HG02678 (cell line): ENCODE results near the gene CAPSL.
"Not testable (repeated sequence)": the region's sequence is repeated elsewhere in the genome, so short reads cannot be mapped to it uniquely, and the experiment has no call there.

Source experiments
- ATAC-seq: cut with Tn5 transposase; IDR thresholded peaks from one replicate; pipeline ENCODE4 v1.9.1; 2021; ENCODE audit warnings: mild to moderate bottlenecking, moderate library complexity; ENCODE audit not compliant: unreplicated experiment

CAPSL gene

GRCh38 chr5:35877655-35878054 lies 60.8 kb downstream of the CAPSL start:
- ATAC-seq = no peak

GRCh38 chr5:35876922-35877321 lies 61.5 kb downstream of the CAPSL start:
- ATAC-seq = no peak

- no peak for ATAC-seq
Observed at GRCh38 chr5:35876454-35876853, 62.0 kb downstream of the CAPSL start.

GRCh38 chr5:35870605-35871004 lies 67.8 kb downstream of the CAPSL start:
- ATAC-seq = no peak

GRCh38 chr5:35869685-35870277 lies 68.6 kb downstream of the CAPSL start:
- ATAC-seq = no peak

- ATAC-seq = no peak
Observed at GRCh38 chr5:35867998-35868397, 70.4 kb downstream of the CAPSL start.

- no peak for ATAC-seq
Observed at GRCh38 chr5:35863159-35863558, 75.3 kb downstream of the CAPSL start.

GRCh38 chr5:35862126-35862525 lies 76.3 kb downstream of the CAPSL start:
- no peak for ATAC-seq

GRCh38 chr5:35861718-35862117 lies 76.7 kb downstream of the CAPSL start:
- no peak for ATAC-seq

GRCh38 chr5:35860686-35861085 lies 77.7 kb downstream of the CAPSL start:
- no peak for ATAC-seq

- no peak for ATAC-seq
Observed at GRCh38 chr5:35859101-35859661, 79.2 kb downstream of the CAPSL start.

GRCh38 chr5:35857606-35858205 lies 80.7 kb downstream of the CAPSL start:
- no peak for ATAC-seq

GRCh38 chr5:35856765-35857351 lies 81.6 kb downstream of the CAPSL start, which contains the start of gene IL7R:
Gene IL7R (plus strand): TSS chr5:35856891. CDS start chr5:35856978, 87 bp downstream.
- ATAC-seq = no peak

- not testable (repeated sequence) for ATAC-seq
Observed at GRCh38 chr5:35856186-35856764, 82.1 kb downstream of the CAPSL start.

- no peak for ATAC-seq
Observed at GRCh38 chr5:35855187-35855586, 83.2 kb downstream of the CAPSL start.
